AG09319 (cell line): ENCODE data around the gene RALGAPB.

ENCODE experiments used
- DNase-seq: peaks from one replicate; pipeline ENCODE4 v3.0.0-alpha.2; 2010; ENCODE audit warnings: low read depth; ENCODE audit errors: extremely low read depth
- CTCF ChIP-seq: IDR thresholded peaks from 2 replicates; pipeline ENCODE4 v1.5.1; 2011; ENCODE audit warnings: low read depth, mild to moderate bottlenecking, inconsistent platforms, low read length, moderate library complexity

The RALGAPB gene

GRCh38 chr20:38472513-38473366, at the start of gene RALGAPB:
RALGAPB (plus strand) TSS chr20:38472843; CDS start chr20:38488433, 15,590 bp downstream.
- peak; percentile 94 for DNase-seq
- peak; percentile 50 for TF ChIP-seq CTCF

DNA sequence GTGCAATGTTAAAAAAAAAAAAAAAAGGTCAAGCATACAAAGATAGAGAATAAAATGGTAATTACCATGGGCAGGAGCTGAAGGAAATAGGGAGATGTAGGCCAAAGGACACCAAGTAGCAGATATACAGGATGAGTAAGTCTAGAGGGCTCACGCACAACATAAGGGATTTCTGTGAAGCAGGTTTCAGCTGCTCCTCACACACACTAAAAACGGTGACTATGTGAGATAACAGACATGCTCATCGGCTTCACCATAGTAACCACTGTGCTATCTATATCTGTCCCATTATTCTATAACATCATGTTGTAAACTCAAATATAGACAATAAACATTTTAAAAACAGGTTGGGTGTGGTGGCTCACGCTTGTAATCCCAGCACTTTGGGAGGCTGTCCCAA, 49.1 kb upstream of the RALGAPB start:
- no peak for TF ChIP-seq CTCF

GRCh38 chr20:38424401-38424800, 48.2 kb upstream of the RALGAPB start:
- TF ChIP-seq CTCF = no peak
- DNase-seq = no peak

More for the DNA sequence above, 49.1 kb upstream of the RALGAPB start:
- DNase-seq = no peak

GRCh38 chr20:38426006-38426897, 46.4 kb upstream of the RALGAPB start:
- DNase-seq = peak; percentile 55
- TF ChIP-seq CTCF = no peak

- DNase-seq = no peak
- TF ChIP-seq CTCF = no peak
Measured at GRCh38 chr20:38427655-38428023, 45.0 kb upstream of the RALGAPB start.

- no peak for DNase-seq
- no peak for TF ChIP-seq CTCF
Measured at GRCh38 chr20:38428800-38429199, 43.8 kb upstream of the RALGAPB start.

GRCh38 chr20:38429301-38429700, 43.3 kb upstream of the RALGAPB start:
- no peak for TF ChIP-seq CTCF
- DNase-seq = no peak
